Activated CD4-positive, alpha-beta memory T cell treated with anti-CD3 and anti-CD28 coated beads, Interleukin-2, amount 10 ng/mL, durations not matched to agents 7 days and 5 days (primary cell): ENCODE data around the gene KRTAP13-2. TPM values are rescaled to one million over a fixed set of nuclear protein-coding genes. Genes with fewer than 3 reads are reported as not detected.

Experiments used
- CTCF ChIA-PET: fragments of 350-600 bp; sonication (Branson Sonifier 250); formaldehyde crosslinking; loops from one replicate; lab custom pipeline; 2021; ENCODE audit warnings: antibody characterized with exemption, inconsistent platforms; lab: Charles Lee
- POLR2A ChIA-PET: fragments of 350-600 bp; sonication (Branson Sonifier 250); formaldehyde crosslinking; loops from one replicate; lab custom pipeline; 2021; ENCODE audit warnings: antibody characterized with exemption; lab: Charles Lee
- DNase-seq: peaks from one replicate; pipeline ENCODE4 v3.0.0-alpha.2; 2020
- H3K27ac Mint-ChIP-seq: one replicate; pipeline ENCODE4 v1.8.0; 2021; ENCODE audit warnings: mild to moderate bottlenecking, mixed read lengths
- H3K27me3 Mint-ChIP-seq: one replicate; pipeline ENCODE4 v1.8.0; 2021; ENCODE audit warnings: mixed read lengths
- H3K36me3 Mint-ChIP-seq: one replicate; pipeline ENCODE4 v1.8.0; 2021; ENCODE audit warnings: low read depth, mixed read lengths
- H3K4me1 Mint-ChIP-seq: one replicate; pipeline ENCODE4 v1.8.0; 2021; ENCODE audit warnings: mixed read lengths
- H3K4me3 Mint-ChIP-seq: one replicate; pipeline ENCODE4 v1.8.0; 2021; ENCODE audit warnings: mild to moderate bottlenecking, mixed read lengths
- H3K9me3 Mint-ChIP-seq: one replicate; pipeline ENCODE4 v1.8.0; 2021; ENCODE audit warnings: mixed read lengths
- total RNA-seq, 2 experiments: library from RNA; stranded (reverse); gene quantifications; one replicate each; pipeline ENCODE4 v1.2.3, GENCODE V29; 2021

The KRTAP13-2 gene
- total RNA-seq, 2 experiments from 2014 or later: not detected

DNA sequence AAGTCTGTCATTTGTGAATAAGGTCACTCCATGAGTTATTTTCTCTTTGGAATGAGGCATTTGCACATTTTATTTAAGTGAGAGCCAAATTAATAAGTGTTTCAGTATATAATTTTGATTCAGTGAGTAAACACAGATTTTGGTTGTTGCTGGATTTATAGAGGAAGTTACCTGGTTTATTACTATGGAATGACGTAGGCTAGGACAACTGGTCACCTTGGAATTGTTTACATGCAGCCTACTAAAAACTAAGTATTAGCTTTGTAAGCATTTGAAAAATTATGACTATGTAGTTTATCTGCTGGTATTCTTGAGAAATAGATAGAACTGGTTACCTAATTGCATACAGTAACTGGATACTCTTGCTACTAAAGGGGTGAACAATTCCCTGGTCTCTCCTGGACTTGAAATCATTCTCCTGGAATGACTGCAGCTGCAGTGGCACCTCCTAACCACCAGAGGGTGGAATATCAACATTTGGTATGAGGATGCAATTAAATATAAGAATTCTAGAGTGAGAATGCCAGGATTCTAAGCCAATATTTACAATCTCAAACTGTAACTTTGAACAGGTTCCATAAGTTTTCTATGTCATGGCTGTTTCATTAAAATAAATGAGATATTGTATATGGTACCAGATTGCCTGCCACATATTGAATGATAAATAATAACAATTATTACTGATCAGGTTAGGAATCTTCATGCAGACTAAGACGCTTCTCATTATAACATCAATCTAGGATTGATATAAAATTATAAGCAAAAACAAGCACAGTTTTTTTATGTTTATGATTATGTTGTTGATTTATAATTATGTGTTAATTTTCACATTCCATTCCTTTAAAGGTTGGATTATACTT lies 31.1 kb downstream of the KRTAP13-2 start:
- DNase-seq: no peak
- ChIA-PET POLR2A (no interaction called here), CTCF (interaction anchor here (0.7 to 1.1 kb wide), 2 partner anchors 656 to 742 kb away, joined by 3 read pairs; no protein-coding TSS in a partner anchor)
- Mint-ChIP-seq H3K36me3 (no peaks in the 10 kb centered on the region), H3K4me3 (no peak overlapping the region), H3K27me3 (no peaks in the 10 kb centered on the region), H3K27ac (no peak overlapping the region), H3K9me3 (no peaks in the 10 kb centered on the region), H3K4me1 (no peaks in the 10 kb centered on the region)

GRCh38 chr21:30338717-30339116 lies 33.4 kb downstream of the KRTAP13-2 start:
- CTCF ChIA-PET: no interaction called here
- Mint-ChIP-seq H3K4me1 (no peaks in the 10 kb centered on the region), H3K27ac (no peak overlapping the region), H3K9me3 (no peaks in the 10 kb centered on the region), H3K27me3 (no peaks in the 10 kb centered on the region), H3K4me3 (no peak overlapping the region), H3K36me3 (no peaks in the 10 kb centered on the region)
- DNase-seq: no peak
- POLR2A ChIA-PET: no interaction called here

DNA sequence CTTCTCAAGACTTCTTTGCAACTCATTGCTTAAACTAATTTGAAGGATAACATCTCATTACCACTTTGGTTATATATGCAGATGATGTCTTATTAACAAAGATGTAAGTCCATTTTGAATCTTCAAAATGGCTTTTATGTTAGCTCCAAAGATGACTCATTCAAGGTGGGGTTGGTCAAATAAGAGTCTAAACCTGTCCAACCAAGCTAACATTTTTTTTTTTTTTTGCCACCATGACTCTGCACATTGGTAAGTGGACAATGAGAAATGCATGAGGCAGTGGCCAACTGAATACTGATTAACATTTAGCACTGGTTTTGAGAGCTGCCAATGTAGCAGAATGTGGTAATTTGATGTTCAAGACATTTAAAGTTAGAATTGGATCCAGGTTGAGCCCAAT lies 34.3 kb downstream of the KRTAP13-2 start:
- H3K27ac Mint-ChIP-seq: no peak overlapping the region
- POLR2A ChIA-PET: no interaction called here
- H3K4me1 Mint-ChIP-seq: no peaks in the 10 kb centered on the region
- H3K27me3 Mint-ChIP-seq: no peaks in the 10 kb centered on the region
- no peaks in the 10 kb centered on the region for H3K9me3 Mint-ChIP-seq
- CTCF ChIA-PET: no interaction called here
- no peak overlapping the region for H3K4me3 Mint-ChIP-seq
- DNase-seq: no peak
- no peaks in the 10 kb centered on the region for H3K36me3 Mint-ChIP-seq

DNA sequence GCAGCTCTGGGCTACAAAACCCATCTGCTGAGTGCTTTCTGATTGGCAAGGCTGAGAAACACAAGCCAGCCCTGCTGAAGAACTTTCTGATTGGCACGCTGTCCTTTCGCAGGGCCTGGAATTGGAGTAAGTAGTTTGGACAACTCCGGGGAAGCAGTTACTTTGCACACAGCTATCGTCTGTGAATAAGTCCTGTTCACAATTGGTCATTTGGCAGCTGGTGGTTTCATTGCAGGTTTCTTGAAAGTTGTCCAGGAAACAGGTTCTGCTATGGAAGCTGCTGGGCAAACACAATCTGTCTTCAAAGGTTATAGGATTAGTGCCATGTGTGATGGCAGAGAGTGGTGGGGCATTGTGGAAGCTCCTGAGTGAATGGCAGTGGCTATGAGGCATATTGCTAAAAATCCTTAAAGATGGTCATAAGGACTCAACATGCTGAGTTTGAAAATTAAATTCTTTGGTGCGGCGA lies 34.8 kb downstream of the KRTAP13-2 start, which contains the start of gene KRTAP27-1:
TSS of gene KRTAP27-1 (minus strand) at position 419 of the 469 bp plus-strand sequence. CDS start at position 393, 26 bp downstream.
- Mint-ChIP-seq H3K9me3 (no peaks in the 10 kb centered on the region), H3K4me1 (no peaks in the 10 kb centered on the region), H3K36me3 (no peaks in the 10 kb centered on the region), H3K27me3 (no peaks in the 10 kb centered on the region), H3K27ac (no peak within 1 kb of the TSS), H3K4me3 (no peak within 1 kb of the TSS)
- no peak for DNase-seq
- POLR2A ChIA-PET: no interaction called here
- CTCF ChIA-PET: no interaction called here

- ChIA-PET CTCF (no interaction called here), POLR2A (no interaction called here)
- no peak overlapping the region for H3K27ac Mint-ChIP-seq
- H3K4me3 Mint-ChIP-seq: no peak overlapping the region
- H3K36me3 Mint-ChIP-seq: no peaks in the 10 kb centered on the region
- DNase-seq: no peak
- H3K9me3 Mint-ChIP-seq: no peaks in the 10 kb centered on the region
- no peaks in the 10 kb centered on the region for H3K4me1 Mint-ChIP-seq
- H3K27me3 Mint-ChIP-seq: no peaks in the 10 kb centered on the region
These were observed 35.5 kb downstream of the KRTAP13-2 start for GRCh38 chr21:30336596-30336995.

GRCh38 chr21:30333736-30334135 lies 38.3 kb downstream of the KRTAP13-2 start:
- POLR2A ChIA-PET: no interaction called here
- DNase-seq: no peak
- Mint-ChIP-seq H3K36me3 (no peaks in the 10 kb centered on the region), H3K4me1 (no peaks in the 10 kb centered on the region), H3K4me3 (no peak overlapping the region), H3K27me3 (no peaks in the 10 kb centered on the region), H3K27ac (no peak overlapping the region), H3K9me3 (no peaks in the 10 kb centered on the region)
- CTCF ChIA-PET: no interaction called here

GRCh38 chr21:30332681-30333080 lies 39.4 kb downstream of the KRTAP13-2 start:
- Mint-ChIP-seq H3K4me1 (no peaks in the 10 kb centered on the region), H3K27me3 (no peaks in the 10 kb centered on the region), H3K4me3 (no peak overlapping the region), H3K36me3 (no peaks in the 10 kb centered on the region), H3K9me3 (no peaks in the 10 kb centered on the region), H3K27ac (no peak overlapping the region)
- ChIA-PET CTCF (no interaction called here), POLR2A (no interaction called here)
- DNase-seq: no peak

- POLR2A ChIA-PET: no interaction called here
These were observed 42.7 kb downstream of the KRTAP13-2 start for GRCh38 chr21:30329203-30329875.

DNA sequence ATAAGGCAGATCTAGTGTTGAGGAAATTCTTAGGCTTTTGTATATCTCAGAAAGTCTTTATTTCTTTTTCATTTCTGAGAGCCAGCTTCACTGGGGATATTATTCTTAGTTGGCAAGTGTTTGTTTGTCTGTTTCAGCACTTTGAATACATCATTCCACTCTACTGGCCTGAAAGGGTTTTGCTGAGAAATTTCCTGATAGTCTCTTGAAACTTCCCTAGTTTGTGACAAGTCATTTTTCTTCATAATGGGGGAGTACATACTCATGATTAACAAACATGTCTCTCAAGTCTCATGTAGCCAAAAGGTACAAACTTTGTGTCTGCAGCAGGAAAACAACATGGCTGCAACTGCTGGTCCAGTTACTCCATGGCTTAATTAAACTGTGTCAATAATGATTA lies 45.7 kb downstream of the KRTAP13-2 start:
- H3K27ac Mint-ChIP-seq: no peak overlapping the region
- ChIA-PET POLR2A (no interaction called here), CTCF (no interaction called here)
- no peak for DNase-seq
- H3K36me3 Mint-ChIP-seq: no peaks in the 10 kb centered on the region
- H3K27me3 Mint-ChIP-seq: no peaks in the 10 kb centered on the region
- no peak overlapping the region for H3K4me3 Mint-ChIP-seq
- no peaks in the 10 kb centered on the region for H3K4me1 Mint-ChIP-seq
- H3K9me3 Mint-ChIP-seq: peaks cover 6% of the 10 kb centered on the region

More at GRCh38 chr21:30329203-30329875, 42.7 kb downstream of the KRTAP13-2 start:
- H3K36me3 Mint-ChIP-seq: no peaks in the 10 kb centered on the region
- H3K9me3 Mint-ChIP-seq: peaks cover 6% of the 10 kb centered on the region
- H3K27ac Mint-ChIP-seq: no peak overlapping the region
- no peaks in the 10 kb centered on the region for H3K4me1 Mint-ChIP-seq
- no peak overlapping the region for H3K4me3 Mint-ChIP-seq
- CTCF ChIA-PET: no interaction called here
- no peak for DNase-seq
- H3K27me3 Mint-ChIP-seq: no peaks in the 10 kb centered on the region

Other genes with a start within 250 kb of the KRTAP13-2 start
- not detected for gene CLDN17, start 205.5 kb downstream of the KRTAP13-2 start, total RNA-seq
- not detected for gene CLDN8, start 156.2 kb downstream of the KRTAP13-2 start, total RNA-seq
- not detected for gene KRTAP24-1, start 89.3 kb downstream of the KRTAP13-2 start, total RNA-seq
- not detected for gene KRTAP25-1, start 82.8 kb downstream of the KRTAP13-2 start, total RNA-seq
- not detected for gene KRTAP26-1, start 52.0 kb downstream of the KRTAP13-2 start, total RNA-seq
- gene KRTAP27-1, start 34.6 kb downstream of the KRTAP13-2 start, total RNA-seq: not detected
- not detected for gene KRTAP23-1, start 23.7 kb downstream of the KRTAP13-2 start, total RNA-seq
- gene KRTAP13-1, start 23.8 kb upstream of the KRTAP13-2 start, total RNA-seq: not detected
- gene KRTAP13-3, start 53.7 kb upstream of the KRTAP13-2 start, total RNA-seq: not detected
- gene KRTAP13-4, start 57.9 kb upstream of the KRTAP13-2 start, total RNA-seq: not detected
- gene KRTAP15-1, start 68.0 kb upstream of the KRTAP13-2 start, total RNA-seq: not detected
- not detected for gene KRTAP19-1, start 108.1 kb upstream of the KRTAP13-2 start, total RNA-seq
- gene KRTAP19-2, start 115.2 kb upstream of the KRTAP13-2 start, total RNA-seq: not detected
- gene KRTAP19-3, start 119.7 kb upstream of the KRTAP13-2 start, total RNA-seq: not detected
- not detected for gene KRTAP19-4, start 124.9 kb upstream of the KRTAP13-2 start, total RNA-seq
- gene KRTAP19-5, start 129.9 kb upstream of the KRTAP13-2 start, total RNA-seq: not detected
- not detected for gene KRTAP19-6, start 169.6 kb upstream of the KRTAP13-2 start, total RNA-seq
- gene KRTAP19-7, start 189.0 kb upstream of the KRTAP13-2 start, total RNA-seq: not detected
- not detected for gene KRTAP22-2, start 218.1 kb upstream of the KRTAP13-2 start, total RNA-seq
- gene KRTAP6-3, start 220.2 kb upstream of the KRTAP13-2 start, total RNA-seq: not detected
- not detected for gene KRTAP6-2, start 226.6 kb upstream of the KRTAP13-2 start, total RNA-seq
- not detected for gene KRTAP22-1, start 228.8 kb upstream of the KRTAP13-2 start, total RNA-seq
- gene KRTAP6-1, start 241.7 kb upstream of the KRTAP13-2 start, total RNA-seq: not detected
- gene KRTAP20-1, start 244.2 kb upstream of the KRTAP13-2 start, total RNA-seq: not detected
- not detected for gene KRTAP20-4, start 248.4 kb upstream of the KRTAP13-2 start, total RNA-seq